HCT116 (cell line): Measurements from ENCODE around the gene HEPN1. TPM values are rescaled to one million over a fixed set of nuclear protein-coding genes. Genes with fewer than 3 reads are reported as not detected.

ENCODE experiments used
- ATAC-seq: fragments of 200-7000 bp; cut with Tn5 transposase; 2 replicates; pipeline ENCODE4 v1.9.1; 2020; ENCODE audit warnings: mild to moderate bottlenecking, moderate library complexity
- BruUV-seq: library from RNA; stranded (reverse); fragments of 400-500 nt; replicated peaks from 2 replicates; lab custom pipeline; 2021; lab: Mats Ljungman, UMichigan
- CTCF ChIA-PET: fragments of 300-600 bp; sonication (Branson Sonifier 250); formaldehyde crosslinking; loops from one replicate; lab custom pipeline; 2021; ENCODE audit warnings: antibody characterized with exemption; lab: Charles Lee
- POLR2A ChIA-PET: fragments of 300-600, 350-600 bp; sonication (Branson Sonifier 250); formaldehyde crosslinking; loops from one replicate; lab custom pipeline; 2021; ENCODE audit warnings: antibody characterized with exemption; lab: Charles Lee
- RAD21 ChIA-PET, 2 experiments: fragments of 300-600 bp; sonication (Branson Sonifier 250); formaldehyde crosslinking; loops; one replicate each; lab custom pipeline; 2023; ENCODE audit warnings: low total read pairs in 2 of 2; ENCODE audit not compliant: uncharacterized antibody in 2 of 2, unreplicated experiment in 2 of 2, low non-redundant PET in 1 of 2; lab: Charles Lee
- DNase-seq: peaks from one replicate; pipeline ENCODE4 v3.0.0-alpha.2; 2010; ENCODE audit warnings: low read depth, low spot score
- H2AFZ ChIP-seq: fragments of 200-600 bp; shearing (Covaris generic), sonication (generic); 2 replicates; pipeline ENCODE4 v1.6.1; 2017; ENCODE audit warnings: low read depth, mixed run types, mixed read lengths, antibody characterized with exemption, low read length; ENCODE audit not compliant: poor library complexity, severe bottlenecking
- H3K27ac ChIP-seq: 2 replicates; pipeline ENCODE4 v1.5.1; 2012; ENCODE audit warnings: low read depth, low read length
- H3K27me3 ChIP-seq: fragments of 200-600 bp; sonication (generic); 2 replicates; pipeline ENCODE4 v1.6.1; 2016; ENCODE audit warnings: mixed run types, low read length, mixed read lengths; ENCODE audit not compliant: insufficient read depth
- H3K36me3 ChIP-seq, 2 experiments: fragments of 200-500 bp in 1 of 2; fragments of 200-600 bp in 1 of 2; sonication (Bioruptor generic) in 1 of 2; sonication (generic) in 1 of 2; 2 replicates each; pipeline versions ENCODE4 v1.5.1 to v1.6.1; 2014 to 2016; ENCODE audit warnings: low read length in 2 of 2, inconsistent platforms in 1 of 2, mixed read lengths in 1 of 2, mixed run types in 1 of 2; ENCODE audit not compliant: insufficient read depth in 2 of 2, control insufficient read depth in 1 of 2
- H3K4me1 ChIP-seq, 2 experiments: fragments of 200-600 bp in 1 of 2; sonication (generic) in 1 of 2; 2 replicates each; pipeline versions ENCODE4 v1.5.1 to v1.6.1; 2012 to 2017; ENCODE audit warnings: low read length in 2 of 2, inconsistent platforms in 1 of 2, mild to moderate bottlenecking in 1 of 2, mixed read lengths in 1 of 2, mixed run types in 1 of 2, moderate library complexity in 1 of 2; ENCODE audit not compliant: insufficient read depth in 2 of 2, control insufficient read depth in 1 of 2
- H3K4me2 ChIP-seq: fragments of 200-600 bp; sonication (generic); 2 replicates; pipeline ENCODE4 v1.6.1; 2017; ENCODE audit warnings: mixed run types, low read length, mixed read lengths
- H3K4me3 ChIP-seq, 2 experiments: fragments of 200-600 bp in 1 of 2; sonication (generic) in 1 of 2; replicated peaks in 1 of 2; 2 replicates each; pipeline ENCODE4 v1.5.1; 2011 to 2016; ENCODE audit warnings: low read length in 2 of 2, control low read depth in 1 of 2, low read depth in 1 of 2, mild to moderate bottlenecking in 1 of 2, mixed read lengths in 1 of 2, mixed run types in 1 of 2
- H3K79me2 ChIP-seq: fragments of 200-600 bp; sonication (generic); 2 replicates; pipeline ENCODE4 v1.6.1; 2017; ENCODE audit warnings: mild to moderate bottlenecking, mixed run types, low read length, moderate library complexity, mixed read lengths; ENCODE audit not compliant: insufficient read depth
- H3K9ac ChIP-seq: fragments of 200-600 bp; sonication (generic); 2 replicates; pipeline ENCODE4 v1.6.1; 2016; ENCODE audit warnings: low read length, mixed read lengths
- H3K9me2 ChIP-seq: fragments of 200-600 bp; sonication (generic), shearing (Covaris generic); 2 replicates; pipeline ENCODE4 v1.6.1; 2017; ENCODE audit warnings: mixed run types, mild to moderate bottlenecking, moderate library complexity; ENCODE audit not compliant: insufficient read depth
- H3K9me3 ChIP-seq, 2 experiments: fragments of 200-500 bp in 1 of 2; fragments of 200-600 bp in 1 of 2; sonication (Bioruptor generic) in 1 of 2; sonication (generic) in 1 of 2; 2 replicates each; pipeline ENCODE4 v1.6.1; 2014 to 2017; ENCODE audit warnings: low read length in 2 of 2, mixed read lengths in 2 of 2, inconsistent platforms in 1 of 2, low read depth in 1 of 2, mild to moderate bottlenecking in 1 of 2, mixed run types in 1 of 2, moderate library complexity in 1 of 2; ENCODE audit not compliant: control insufficient read depth in 1 of 2, insufficient read depth in 1 of 2
- H4K20me1 ChIP-seq: fragments of 200-600 bp; sonication (generic), shearing (Covaris generic); 2 replicates; pipeline ENCODE4 v1.6.1; 2017; ENCODE audit warnings: mixed run types, mild to moderate bottlenecking, moderate library complexity; ENCODE audit not compliant: insufficient read depth
- CTCF ChIP-seq, 3 experiments: fragments of 200-600 bp in 1 of 3; sonication (generic) in 1 of 3; IDR thresholded peaks in 2 of 3; conservative IDR thresholded peaks in 1 of 3; 2 replicates each; pipeline ENCODE4 v1.5.1; 2012 to 2017; ENCODE audit warnings: low read depth in 2 of 3, low read length in 2 of 3, antibody characterized with exemption in 1 of 3, borderline replicate concordance in 1 of 3, control low read depth in 1 of 3, mild to moderate bottlenecking in 1 of 3, mixed read lengths in 1 of 3, mixed run types in 1 of 3, moderate library complexity in 1 of 3; ENCODE audit not compliant: insufficient read depth in 1 of 3
- ELF1 ChIP-seq: IDR thresholded peaks from 2 replicates; pipeline ENCODE4 v1.6.1; 2012; ENCODE audit warnings: low read depth, borderline replicate concordance
- EZH2phosphoT487 ChIP-seq: fragments of 200-600 bp; IDR thresholded peaks from 2 replicates; pipeline ENCODE4 v1.6.1; 2018; ENCODE audit warnings: antibody characterized with exemption, borderline replicate concordance
- MAX ChIP-seq: IDR thresholded peaks from 2 replicates; pipeline ENCODE4 v1.6.1; 2012
- SIN3A ChIP-seq: IDR thresholded peaks from 2 replicates; pipeline ENCODE4 v1.6.1; 2012; ENCODE audit warnings: low read depth
- SRF ChIP-seq: IDR thresholded peaks from 2 replicates; pipeline ENCODE4 v1.6.1; 2012; ENCODE audit warnings: low read depth
- YY1 ChIP-seq: IDR thresholded peaks from 2 replicates; pipeline ENCODE4 v1.6.1; 2011; ENCODE audit warnings: low read length, low read depth, moderate library complexity, mild to moderate bottlenecking; ENCODE audit not compliant: insufficient replicate concordance; ENCODE audit errors: extremely low read depth
- intact Hi-C: fragments of 100-400 bp; cut with micrococcal nuclease; formaldehyde crosslinking; loops from 2 replicates; pipeline ENCODE4 v1.10.0; 2022
- total RNA-seq: library from RNA; stranded (reverse); gene quantifications from one replicate; pipeline ENCODE4 v1.2.1, GENCODE V29; 2021; ENCODE audit not compliant: unreplicated experiment
- TF ChIP-seq, protein P1 (sequence below): IDR thresholded peaks from 2 replicates; pipeline ENCODE4 v1.6.1; 2011; ENCODE audit warnings: mild to moderate bottlenecking, low read length, moderate library complexity; ENCODE audit not compliant: insufficient replicate concordance; ENCODE audit errors: extremely low read depth
- TF ChIP-seq, protein P2 (sequence below): IDR thresholded peaks from 2 replicates; pipeline ENCODE4 v1.6.1; 2012; ENCODE audit warnings: low read depth

HEPN1 gene
- total RNA-seq, 1 experiment from 2014 or later: not detected

DNA sequence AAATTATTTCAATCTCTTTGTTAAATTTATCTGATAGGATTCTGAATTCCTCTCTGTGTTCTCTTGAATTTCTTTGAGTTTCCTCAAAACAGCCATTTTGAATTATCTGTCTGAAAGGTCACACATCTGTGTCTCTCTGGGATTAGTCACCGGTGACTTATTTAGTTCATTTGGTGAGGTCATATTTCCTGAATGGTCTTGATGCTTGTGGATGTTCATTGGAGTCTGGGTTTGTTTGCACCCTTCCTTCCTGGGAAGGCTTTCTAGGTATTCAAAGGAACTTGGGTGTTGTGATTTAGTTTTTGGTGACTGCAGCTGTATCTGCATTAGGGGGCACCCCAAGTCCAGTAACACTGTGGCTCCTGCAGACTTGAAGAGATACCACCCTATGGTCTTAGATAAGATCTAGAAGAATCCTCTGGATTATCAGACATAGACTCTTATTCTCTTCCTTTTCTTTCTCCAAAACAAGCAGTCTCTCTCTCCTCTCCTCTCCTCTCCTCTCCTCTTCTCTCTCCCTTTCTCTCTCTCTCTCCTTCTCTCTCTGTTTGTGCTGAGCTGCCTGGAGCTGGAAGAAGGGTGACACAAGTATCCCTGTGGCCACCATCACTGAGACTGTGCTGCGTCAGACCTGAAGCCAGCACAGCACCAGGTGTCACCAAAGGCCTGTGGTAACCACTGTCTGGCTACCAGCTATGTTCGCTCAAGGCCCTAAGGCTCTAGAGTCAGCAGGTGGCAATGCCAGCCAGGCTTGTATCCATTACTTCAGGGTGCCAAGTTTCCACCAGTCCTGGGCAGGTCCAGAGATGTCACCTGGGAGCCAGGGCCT is 3.3 kb upstream of the HEPN1 start:
- no peak overlapping the region for H3K27ac ChIP-seq
- H3K27me3 ChIP-seq: no peaks in the 10 kb centered on the region
- no peaks in the 10 kb centered on the region for H3K79me2 ChIP-seq
- DNase-seq: no peak
- ChIA-PET CTCF (no interaction called here), RAD21 (no interaction called here), POLR2A (no interaction called here)
- no peaks in the 10 kb centered on the region for H4K20me1 ChIP-seq
- peak overlapping the region; percentile 15; the same call in 1 of the 2 replicates for H3K4me2 ChIP-seq
- TF ChIP-seq EZH2phosphoT487: no peak
- H2AFZ ChIP-seq: no peak overlapping the region
- intact Hi-C loops: no loop called here
- no peak overlapping the region for H3K9ac ChIP-seq
- BruUV-seq: no TSS peak
- H3K9me3 ChIP-seq: peaks cover 0 to 3% of the 10 kb centered on the region in 2 experiments; a peak in 1 of 4 replicates
- no peaks in the 10 kb centered on the region for H3K36me3 ChIP-seq
- no peak overlapping the region for H3K4me3 ChIP-seq
- H3K9me2 ChIP-seq: no peaks in the 10 kb centered on the region
- H3K4me1 ChIP-seq: peaks cover 0 to 5% of the 10 kb centered on the region in 2 experiments; a peak in 1 of 4 replicates
- peak; percentile 52; the same call in 1 of the 2 replicates for ATAC-seq

- Histone ChIP-seq H3K27ac (no peak overlapping the region), H3K9ac (no peak overlapping the region), H3K9me3 (no peaks in the 10 kb centered on the region; a peak in 1 of 4 replicates), H3K79me2 (no peaks in the 10 kb centered on the region), H3K36me3 (no peaks in the 10 kb centered on the region), H3K4me1 (peaks cover 0 to 5% of the 10 kb centered on the region in 2 experiments; a peak in 1 of 4 replicates), H4K20me1 (no peaks in the 10 kb centered on the region), H3K4me3 (no peak overlapping the region), H2AFZ (no peak overlapping the region), H3K4me2 (no peak overlapping the region), H3K27me3 (no peaks in the 10 kb centered on the region), H3K9me2 (no peaks in the 10 kb centered on the region)
- intact Hi-C loops: no loop called here
- ATAC-seq (no peak), DNase-seq (no peak)
- ChIA-PET RAD21 (no interaction called here), CTCF (no interaction called here), POLR2A (no interaction called here)
- no TSS peak for BruUV-seq
- TF ChIP-seq ELF1 (no peak), YY1 (no peak), CTCF (IDR thresholded peaks at IDR 0.05 in 2 of 3, conservative IDR thresholded peaks at IDR 0.05 in 1 of 3; ENCODE audit: borderline replicate concordance in 1 of 3, insufficient read depth in 1 of 3, low read depth in 2 of 3, low read length in 2 of 3) (no peak), SIN3A (no peak), MAX (no peak), EZH2phosphoT487 (no peak), SRF (no peak)
- TF ChIP-seq, protein P1, sequence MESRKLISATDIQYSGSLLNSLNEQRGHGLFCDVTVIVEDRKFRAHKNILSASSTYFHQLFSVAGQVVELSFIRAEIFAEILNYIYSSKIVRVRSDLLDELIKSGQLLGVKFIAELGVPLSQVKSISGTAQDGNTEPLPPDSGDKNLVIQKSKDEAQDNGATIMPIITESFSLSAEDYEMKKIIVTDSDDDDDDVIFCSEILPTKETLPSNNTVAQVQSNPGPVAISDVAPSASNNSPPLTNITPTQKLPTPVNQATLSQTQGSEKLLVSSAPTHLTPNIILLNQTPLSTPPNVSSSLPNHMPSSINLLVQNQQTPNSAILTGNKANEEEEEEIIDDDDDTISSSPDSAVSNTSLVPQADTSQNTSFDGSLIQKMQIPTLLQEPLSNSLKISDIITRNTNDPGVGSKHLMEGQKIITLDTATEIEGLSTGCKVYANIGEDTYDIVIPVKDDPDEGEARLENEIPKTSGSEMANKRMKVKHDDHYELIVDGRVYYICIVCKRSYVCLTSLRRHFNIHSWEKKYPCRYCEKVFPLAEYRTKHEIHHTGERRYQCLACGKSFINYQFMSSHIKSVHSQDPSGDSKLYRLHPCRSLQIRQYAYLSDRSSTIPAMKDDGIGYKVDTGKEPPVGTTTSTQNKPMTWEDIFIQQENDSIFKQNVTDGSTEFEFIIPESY: no peak
- TF ChIP-seq, protein P2, sequence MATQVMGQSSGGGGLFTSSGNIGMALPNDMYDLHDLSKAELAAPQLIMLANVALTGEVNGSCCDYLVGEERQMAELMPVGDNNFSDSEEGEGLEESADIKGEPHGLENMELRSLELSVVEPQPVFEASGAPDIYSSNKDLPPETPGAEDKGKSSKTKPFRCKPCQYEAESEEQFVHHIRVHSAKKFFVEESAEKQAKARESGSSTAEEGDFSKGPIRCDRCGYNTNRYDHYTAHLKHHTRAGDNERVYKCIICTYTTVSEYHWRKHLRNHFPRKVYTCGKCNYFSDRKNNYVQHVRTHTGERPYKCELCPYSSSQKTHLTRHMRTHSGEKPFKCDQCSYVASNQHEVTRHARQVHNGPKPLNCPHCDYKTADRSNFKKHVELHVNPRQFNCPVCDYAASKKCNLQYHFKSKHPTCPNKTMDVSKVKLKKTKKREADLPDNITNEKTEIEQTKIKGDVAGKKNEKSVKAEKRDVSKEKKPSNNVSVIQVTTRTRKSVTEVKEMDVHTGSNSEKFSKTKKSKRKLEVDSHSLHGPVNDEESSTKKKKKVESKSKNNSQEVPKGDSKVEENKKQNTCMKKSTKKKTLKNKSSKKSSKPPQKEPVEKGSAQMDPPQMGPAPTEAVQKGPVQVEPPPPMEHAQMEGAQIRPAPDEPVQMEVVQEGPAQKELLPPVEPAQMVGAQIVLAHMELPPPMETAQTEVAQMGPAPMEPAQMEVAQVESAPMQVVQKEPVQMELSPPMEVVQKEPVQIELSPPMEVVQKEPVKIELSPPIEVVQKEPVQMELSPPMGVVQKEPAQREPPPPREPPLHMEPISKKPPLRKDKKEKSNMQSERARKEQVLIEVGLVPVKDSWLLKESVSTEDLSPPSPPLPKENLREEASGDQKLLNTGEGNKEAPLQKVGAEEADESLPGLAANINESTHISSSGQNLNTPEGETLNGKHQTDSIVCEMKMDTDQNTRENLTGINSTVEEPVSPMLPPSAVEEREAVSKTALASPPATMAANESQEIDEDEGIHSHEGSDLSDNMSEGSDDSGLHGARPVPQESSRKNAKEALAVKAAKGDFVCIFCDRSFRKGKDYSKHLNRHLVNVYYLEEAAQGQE: no peak
These were observed 2.7 kb upstream of the HEPN1 start for GRCh38 chr11:124916370-124916710.
